SK-N-MC (cell line): Measurements from ENCODE around the gene POU6F2.

Experiments used
- EZH2 ChIP-seq: fragments of 200-600 bp; sonication (generic); IDR thresholded peaks from one replicate; pipeline ENCODE4 v1.6.1; 2017; ENCODE audit warnings: antibody characterized with exemption
- FOXP2 ChIP-seq: optimal IDR thresholded peaks from 2 replicates; pipeline ENCODE3; 2011; ENCODE audit warnings: mild to moderate bottlenecking, moderate library complexity; ENCODE audit not compliant: insufficient read depth; ENCODE audit errors: extremely low read length, control extremely low read depth
- POLR2AphosphoS5 ChIP-seq: IDR thresholded peaks from 2 replicates; pipeline ENCODE4 v1.6.1; 2012; ENCODE audit warnings: mild to moderate bottlenecking, low read depth, low read length, borderline replicate concordance

- TF ChIP-seq EZH2: no peak
- TF ChIP-seq POLR2AphosphoS5: no peak
- no peak for TF ChIP-seq FOXP2
Measured at GRCh38 chr7:39415091-39415787, 437.5 kb downstream of the POU6F2 start.
